GM10248 (cell line): ENCODE measurements around the gene FDPS.
"Not testable (repeated sequence)": the region's sequence is repeated elsewhere in the genome, so short reads cannot be mapped to it uniquely, and the experiment has no call there.

ENCODE experiments used
- CTCF ChIA-PET: fragments of 300-600 bp; sonication (Branson Sonifier 250); formaldehyde crosslinking; extraction: SDS; loops from one replicate; lab custom pipeline; 2021; ENCODE audit warnings: antibody characterized with exemption; lab: Yijun Ruan, JAX
- POLR2A ChIA-PET: fragments of 350-650 bp; sonication (Branson Sonifier 250); formaldehyde crosslinking; extraction: SDS; loops from one replicate; lab custom pipeline; 2020; ENCODE audit warnings: antibody characterized with exemption; lab: Yijun Ruan, JAX
- DNase-seq: peaks from one replicate; pipeline ENCODE4 v3.0.0; 2012; ENCODE audit errors: extremely low spot score
- CTCF ChIP-seq: IDR thresholded peaks from 2 replicates; pipeline ENCODE4 v1.5.1; 2012; ENCODE audit warnings: mild to moderate bottlenecking, low read depth; ENCODE audit errors: extremely low read depth, missing control alignments, control extremely low read depth

FDPS gene

GRCh38 chr1:155324037-155324716, 15.5 kb downstream of the FDPS start:
- peak; percentile 95 for DNase-seq
- no peak for TF ChIP-seq CTCF
- CTCF ChIA-PET, result interaction anchor here (0.7 to 10.7 kb wide), 19 partner anchors 9 to 505 kb away, joined by 3 to 150 read pairs (median 4); partner anchors contain the start of genes CLK2, FDPS, HCN3 and MSTO1
- POLR2A ChIA-PET, result interaction anchor here (0.5 to 1.0 kb wide), 5 partner anchors 16 to 1193 kb away, joined by 3 to 9 read pairs (median 4); partner anchors contain the start of genes CLK2 and FDPS

GRCh38 chr1:155324717-155325602, 16.3 kb downstream of the FDPS start:
- ChIA-PET CTCF (interaction anchor here (1.1 to 10.7 kb wide), 7 partner anchors 12 to 326 kb away, joined by 3 to 150 read pairs (median 7); partner anchors contain the start of gene FDPS), POLR2A (interaction anchor here (0.6 kb wide), 1 partner anchor 52 kb away, joined by 3 read pairs; the partner anchor contains the start of gene CLK2)
- TF ChIP-seq CTCF, result no peak
- DNase-seq, result peak; percentile 53

GRCh38 chr1:155325603-155325893, 16.9 kb downstream of the FDPS start:
- ChIA-PET POLR2A (no interaction called here), CTCF (interaction anchor here (10.7 kb wide), 1 partner anchor 76 kb away, joined by 150 read pairs; no protein-coding TSS in a partner anchor)
- DNase-seq, result no peak
- no peak for TF ChIP-seq CTCF

GRCh38 chr1:155326020-155326526, 17.4 kb downstream of the FDPS start:
- ChIA-PET POLR2A (no interaction called here), CTCF (interaction anchor here (10.7 kb wide), 1 partner anchor 77 kb away, joined by 150 read pairs; no protein-coding TSS in a partner anchor)
- DNase-seq, result no peak
- no peak for TF ChIP-seq CTCF

- TF ChIP-seq CTCF, result no peak
- CTCF ChIA-PET, result interaction anchor here (10.7 kb wide), 1 partner anchor 78 kb away, joined by 150 read pairs; no protein-coding TSS in a partner anchor
- POLR2A ChIA-PET, result no interaction called here
- DNase-seq, result no peak
These were observed 18.0 kb downstream of the FDPS start for GRCh38 chr1:155326631-155327037.

GRCh38 chr1:155327981-155328380, 19.3 kb downstream of the FDPS start:
- ChIA-PET CTCF (interaction anchor here (1.3 to 10.7 kb wide), 4 partner anchors 10 to 79 kb away, joined by 3 to 150 read pairs (median 4); partner anchors contain the start of gene FDPS), POLR2A (interaction anchor here (0.6 kb wide), 1 partner anchor 34 kb away, joined by 4 read pairs; no protein-coding TSS in a partner anchor)
- no peak for DNase-seq
- no peak for TF ChIP-seq CTCF

GRCh38 chr1:155328856-155329255, 20.2 kb downstream of the FDPS start:
- CTCF ChIA-PET, result interaction anchor here (1.3 to 10.7 kb wide), 4 partner anchors 9 to 80 kb away, joined by 3 to 150 read pairs (median 4); partner anchors contain the start of gene FDPS
- POLR2A ChIA-PET, DNase-seq: not testable (repeated sequence)
